Upper lobe of right lung (tissue), 1 donor: ENCODE results near the gene IGFL2. TPM values are rescaled to one million over a fixed set of nuclear protein-coding genes. Genes with fewer than 3 reads are reported as not detected.

Source experiments
- ATAC-seq: fragments of 200-7000 bp; cut with Tn5 transposase; one replicate; pipeline ENCODE4 v1.9.1; 2020; ENCODE audit warnings: mild to moderate bottlenecking, moderate library complexity
- DNase-seq: peaks from one replicate; pipeline ENCODE4 v3.0.0-alpha.2; 2020
- H3K27ac ChIP-seq: fragments of 200-600 bp; one replicate; pipeline ENCODE4 v1.8.0; 2022
- H3K27me3 ChIP-seq: fragments of 200-600 bp; one replicate; pipeline ENCODE4 v1.8.0; 2022; ENCODE audit warnings: mild to moderate bottlenecking
- H3K36me3 ChIP-seq: fragments of 200-600 bp; one replicate; pipeline ENCODE4 v1.8.0; 2022
- H3K4me1 ChIP-seq: fragments of 200-600 bp; one replicate; pipeline ENCODE4 v1.8.0; 2022
- H3K4me3 ChIP-seq: fragments of 200-600 bp; one replicate; pipeline ENCODE4 v1.8.0; 2022; ENCODE audit warnings: mild to moderate bottlenecking
- H3K9me3 ChIP-seq: fragments of 200-600 bp; one replicate; pipeline ENCODE4 v1.8.0; 2022
- intact Hi-C: fragments of 100-400 bp; cut with DNase I; formaldehyde crosslinking; loops from one replicate; pipeline ENCODE4 v1.11.0; 2022
- total RNA-seq: library from RNA; stranded (reverse); fragmentation: NEBNext Ultra II Directional; extraction: Animal tissue kit (Norgen Biotek cat#: 25700); gene quantifications from one replicate; pipeline ENCODE4 v1.2.1, GENCODE V29; 2021
- TF ChIP-seq, protein P1 (sequence below): fragments of 200-600 bp; IDR thresholded peaks from one replicate; pipeline ENCODE4 v1.8.0; 2022; ENCODE audit warnings: antibody characterized with exemption
- donor health status: DM: no; HTN: yes; CAD: no; lungs with severe emphysema.

IGFL2 gene
- total RNA-seq, 1 donor from 2014 or later = not detected

DNA sequence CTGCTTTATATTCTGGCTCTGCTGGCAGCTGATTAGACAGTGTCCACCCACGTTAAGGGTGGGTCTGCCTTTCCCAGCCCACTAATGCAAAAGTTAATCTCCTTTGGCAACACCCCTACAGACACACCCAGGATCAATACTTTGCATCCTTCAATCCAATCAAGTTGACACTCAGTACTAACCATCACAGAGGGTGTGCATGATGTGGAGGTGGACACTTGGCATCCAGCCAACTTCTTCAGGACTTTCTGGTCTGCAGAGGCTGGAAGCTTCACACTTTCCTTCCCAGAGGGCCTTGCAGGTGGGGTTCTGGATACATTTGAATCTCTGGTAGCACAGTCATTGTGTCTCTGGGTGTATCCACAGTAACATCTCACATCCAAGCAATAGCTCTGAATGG, 62.6 kb downstream of the IGFL2 start:
- no peak overlapping the region for H3K4me3 ChIP-seq
- no peaks in the 10 kb centered on the region for H3K36me3 ChIP-seq
- no peaks in the 10 kb centered on the region for H3K9me3 ChIP-seq
- intact Hi-C loops = no loop called here
- peaks cover 14% of the 10 kb centered on the region for H3K4me1 ChIP-seq
- peak overlapping the region; percentile 51 for H3K27ac ChIP-seq
- DNase-seq = no peak
- H3K27me3 ChIP-seq = no peaks in the 10 kb centered on the region
- no peak for ATAC-seq
- TF ChIP-seq, protein P1, sequence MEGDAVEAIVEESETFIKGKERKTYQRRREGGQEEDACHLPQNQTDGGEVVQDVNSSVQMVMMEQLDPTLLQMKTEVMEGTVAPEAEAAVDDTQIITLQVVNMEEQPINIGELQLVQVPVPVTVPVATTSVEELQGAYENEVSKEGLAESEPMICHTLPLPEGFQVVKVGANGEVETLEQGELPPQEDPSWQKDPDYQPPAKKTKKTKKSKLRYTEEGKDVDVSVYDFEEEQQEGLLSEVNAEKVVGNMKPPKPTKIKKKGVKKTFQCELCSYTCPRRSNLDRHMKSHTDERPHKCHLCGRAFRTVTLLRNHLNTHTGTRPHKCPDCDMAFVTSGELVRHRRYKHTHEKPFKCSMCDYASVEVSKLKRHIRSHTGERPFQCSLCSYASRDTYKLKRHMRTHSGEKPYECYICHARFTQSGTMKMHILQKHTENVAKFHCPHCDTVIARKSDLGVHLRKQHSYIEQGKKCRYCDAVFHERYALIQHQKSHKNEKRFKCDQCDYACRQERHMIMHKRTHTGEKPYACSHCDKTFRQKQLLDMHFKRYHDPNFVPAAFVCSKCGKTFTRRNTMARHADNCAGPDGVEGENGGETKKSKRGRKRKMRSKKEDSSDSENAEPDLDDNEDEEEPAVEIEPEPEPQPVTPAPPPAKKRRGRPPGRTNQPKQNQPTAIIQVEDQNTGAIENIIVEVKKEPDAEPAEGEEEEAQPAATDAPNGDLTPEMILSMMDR = no peak

Other genes starting within 250 kb of the IGFL2 start
- gene MYPOP, start 245.6 kb upstream of the IGFL2 start, total RNA-seq = 7.9 TPM
- gene NANOS2, start 233.5 kb upstream of the IGFL2 start, total RNA-seq = not detected
- gene NOVA2, start 174.4 kb upstream of the IGFL2 start, total RNA-seq = 21.2 TPM
- 15.4 TPM for gene CCDC61, start 152.8 kb upstream of the IGFL2 start, total RNA-seq
- gene PGLYRP1, start 125.2 kb upstream of the IGFL2 start, total RNA-seq = 0.58 TPM
- not detected for gene IGFL4, start 107.2 kb upstream of the IGFL2 start, total RNA-seq
- not detected for gene IGFL3, start 23.6 kb upstream of the IGFL2 start, total RNA-seq
- not detected for gene IGFL1, start 81.5 kb downstream of the IGFL2 start, total RNA-seq
- 63.1 TPM for gene HIF3A, start 148.8 kb downstream of the IGFL2 start, total RNA-seq
- 50.0 TPM for gene PPP5C, start 198.8 kb downstream of the IGFL2 start, total RNA-seq